ENCODE data around the gene HACE1.

Gene HACE1

DNA sequence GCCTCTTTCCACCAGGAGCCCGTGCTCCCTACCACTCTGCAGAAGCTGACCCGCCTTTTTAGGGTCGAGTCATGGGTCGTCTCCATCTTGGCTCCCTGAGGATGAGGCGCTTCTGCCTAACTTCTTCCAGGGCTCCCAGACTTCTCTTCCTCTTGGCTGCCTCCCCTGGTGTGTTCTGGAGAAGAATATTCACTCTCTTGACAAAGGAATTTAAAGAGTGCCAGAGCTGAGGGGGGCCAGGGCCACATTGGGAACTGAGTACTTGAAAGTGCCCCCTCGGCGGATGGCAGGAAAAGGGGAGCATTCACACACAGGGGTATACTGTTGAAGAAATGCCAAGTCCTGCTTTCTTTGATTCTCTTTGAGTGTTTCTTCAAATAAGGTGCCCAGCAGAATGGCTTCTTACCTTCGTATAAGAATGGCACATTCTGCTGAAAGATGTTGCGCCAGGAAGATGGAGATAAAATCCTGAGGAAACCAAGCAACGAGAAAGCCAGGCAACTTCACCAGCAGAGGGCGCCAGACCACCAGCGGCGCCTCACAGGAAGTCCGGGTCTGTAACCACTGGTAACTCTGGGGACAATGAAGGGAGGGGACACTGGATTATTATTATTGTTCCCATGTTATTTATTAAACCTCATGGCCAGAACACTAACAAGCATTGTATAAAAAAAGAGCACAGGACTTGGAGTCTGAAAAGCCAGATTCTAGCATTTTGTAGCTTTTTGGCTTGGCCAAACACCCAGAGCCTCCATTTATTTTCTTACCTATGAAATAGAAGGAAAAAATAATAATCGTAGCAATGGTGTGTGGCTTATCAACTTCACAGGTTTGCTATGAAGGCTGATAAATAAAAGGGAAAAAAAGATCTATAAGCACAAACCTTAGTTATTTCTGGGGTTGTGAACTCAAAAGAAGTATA, 176.7 kb downstream of the HACE1 start:
- no peak overlapping the region for H3K9ac ChIP-seq (ENCODE audit: low read depth, low read length)
- no peaks in the 10 kb centered on the region for H3K4me1 ChIP-seq (ENCODE audit: insufficient read depth, low read length)
- H3K9me3 ChIP-seq (ENCODE audit: insufficient read depth, low read depth, low read length) = 0 out of 2 replicates have a peak, but pooled peaks cover 3% of the 10 kb centered on the region
- H3K27ac ChIP-seq (ENCODE audit: low read length) = no peak overlapping the region
- H3K36me3 ChIP-seq (ENCODE audit: insufficient read depth, low read depth, low read length) = no peaks in the 10 kb centered on the region
- H3K27me3 ChIP-seq (ENCODE audit: insufficient read depth, low read length) = no peaks in the 10 kb centered on the region
- H3K4me3 ChIP-seq (ENCODE audit: low read length) = no peak overlapping the region

- no peak overlapping the region for H3K9ac ChIP-seq (ENCODE audit: low read depth, low read length)
- H3K27me3 ChIP-seq (ENCODE audit: insufficient read depth, low read length) = no peaks in the 10 kb centered on the region
- H3K4me3 ChIP-seq (ENCODE audit: low read length) = no peak overlapping the region
- no peaks in the 10 kb centered on the region for H3K36me3 ChIP-seq (ENCODE audit: insufficient read depth, low read depth, low read length)
- no peaks in the 10 kb centered on the region for H3K4me1 ChIP-seq (ENCODE audit: insufficient read depth, low read length)
- H3K9me3 ChIP-seq (ENCODE audit: insufficient read depth, low read depth, low read length) = 0 out of 2 replicates have a peak, but pooled peaks cover 3% of the 10 kb centered on the region
- H3K27ac ChIP-seq (ENCODE audit: low read length) = no peak overlapping the region
Observed at GRCh38 chr6:104680539-104680938, 179.2 kb downstream of the HACE1 start.

GRCh38 chr6:104679971-104680370, 179.7 kb downstream of the HACE1 start:
- no peak overlapping the region for H3K4me3 ChIP-seq (ENCODE audit: low read length)
- no peaks in the 10 kb centered on the region for H3K36me3 ChIP-seq (ENCODE audit: insufficient read depth, low read depth, low read length)
- H3K27me3 ChIP-seq (ENCODE audit: insufficient read depth, low read length) = no peaks in the 10 kb centered on the region
- no peak overlapping the region for H3K27ac ChIP-seq (ENCODE audit: low read length)
- no peak overlapping the region for H3K9ac ChIP-seq (ENCODE audit: low read depth, low read length)
- 0 out of 2 replicates have a peak, but pooled peaks cover 3% of the 10 kb centered on the region for H3K9me3 ChIP-seq (ENCODE audit: insufficient read depth, low read depth, low read length)
- H3K4me1 ChIP-seq (ENCODE audit: insufficient read depth, low read length) = no peaks in the 10 kb centered on the region

All from iPS-20b (cell line).